Endothelial cell of umbilical vein (primary cell): ENCODE results near the gene IL24. TPM values are rescaled to one million over a fixed set of nuclear protein-coding genes. Genes with fewer than 3 reads are reported as not detected.

Source experiments
- BruUV-seq: library from RNA; stranded (reverse); fragments of 400-500 nt; replicated peaks from 2 replicates; lab custom pipeline; 2021; lab: Mats Ljungman, UMichigan
- CTCF ChIA-PET: fragments of 300-600, 350-600 bp; sonication (Branson Sonifier 250); formaldehyde crosslinking; loops from one replicate; lab custom pipeline; 2021; ENCODE audit warnings: antibody characterized with exemption, inconsistent platforms; lab: Charles Lee
- POLR2A ChIA-PET: fragments of 300-600, 350-600 bp; sonication (Branson Sonifier 250); formaldehyde crosslinking; loops from one replicate; lab custom pipeline; 2021; ENCODE audit warnings: antibody characterized with exemption, inconsistent platforms; lab: Charles Lee
- DNase-seq: peaks from one replicate; pipeline ENCODE4 v3.0.0-alpha.2; 2011; ENCODE audit warnings: low read depth, low spot score
- FAIRE-seq: peaks from 2 replicates; lab custom pipeline; 2011; peaks lifted over from hg19 to GRCh38; lab: Jason Lieb, UNC
- H2AFZ ChIP-seq: 2 replicates; pipeline ENCODE4 v1.6.0; 2012; ENCODE audit warnings: low read depth, low read length, control low read depth, inconsistent platforms
- H3K27ac ChIP-seq: 2 replicates; pipeline ENCODE4 v1.5.1; 2011; ENCODE audit warnings: low read depth, mild to moderate bottlenecking, control low read depth, low read length, moderate library complexity; ENCODE audit not compliant: insufficient read depth
- H3K27me3 ChIP-seq, 2 experiments: 2 replicates each; pipeline versions ENCODE4 v1.6.0 to v1.6.1; 2011; ENCODE audit warnings: low read length in 2 of 2, mixed read lengths in 1 of 2; ENCODE audit not compliant: control insufficient read depth in 2 of 2, insufficient read depth in 2 of 2
- H3K36me3 ChIP-seq, 2 experiments: 2 replicates in 1 of 2; 3 replicates in 1 of 2; pipeline ENCODE4 v1.5.1; 2011; ENCODE audit warnings: low read length in 2 of 2, mild to moderate bottlenecking in 1 of 2, moderate library complexity in 1 of 2; ENCODE audit not compliant: control insufficient read depth in 2 of 2, insufficient read depth in 2 of 2; ENCODE audit errors: extremely low read depth in 1 of 2
- H3K4me1 ChIP-seq: 3 replicates; pipeline ENCODE4 v1.5.1; 2011; ENCODE audit warnings: mild to moderate bottlenecking, low read length; ENCODE audit not compliant: control insufficient read depth, insufficient read depth; ENCODE audit errors: extremely low read depth
- H3K4me2 ChIP-seq: 2 replicates; pipeline ENCODE4 v1.6.1; 2011; ENCODE audit warnings: low read length, control low read depth, mixed read lengths; ENCODE audit not compliant: insufficient read depth
- H3K4me3 ChIP-seq, 3 experiments: fragments of 200-600 bp in 1 of 3; sonication (generic), shearing (Covaris generic) in 1 of 3; replicated peaks in 1 of 3; 2 replicates each; pipeline ENCODE4 v1.5.1; 2011 to 2016; ENCODE audit warnings: control low read depth in 3 of 3, low read length in 3 of 3, mild to moderate bottlenecking in 2 of 3, inconsistent platforms in 1 of 3, low read depth in 1 of 3, moderate library complexity in 1 of 3; ENCODE audit not compliant: insufficient read depth in 1 of 3
- H3K79me2 ChIP-seq: 2 replicates; pipeline ENCODE4 v1.6.0; 2012; ENCODE audit warnings: low read length, inconsistent platforms; ENCODE audit not compliant: control insufficient read depth, insufficient read depth
- H3K9ac ChIP-seq: replicated peaks from 2 replicates; pipeline ENCODE3; 2011; ENCODE audit warnings: low read length, control low read depth; ENCODE audit not compliant: insufficient read depth; ENCODE audit errors: extremely low read depth
- H3K9me1 ChIP-seq: replicated peaks from 3 replicates; pipeline ENCODE4 v1.6.0; 2011; ENCODE audit warnings: mild to moderate bottlenecking, low read length; ENCODE audit not compliant: control insufficient read depth, insufficient read depth; ENCODE audit errors: extremely low read depth
- H3K9me3 ChIP-seq: replicated peaks from 2 replicates; pipeline ENCODE4 v1.5.1; 2012; ENCODE audit warnings: low read length, inconsistent platforms; ENCODE audit not compliant: control insufficient read depth, insufficient read depth
- H4K20me1 ChIP-seq: replicated peaks from 2 replicates; pipeline ENCODE3; 2011; ENCODE audit warnings: mild to moderate bottlenecking, low read length; ENCODE audit not compliant: control insufficient read depth, insufficient read depth; ENCODE audit errors: extremely low read depth
- EZH2 ChIP-seq: IDR thresholded peaks from 2 replicates; pipeline ENCODE4 v1.6.1; 2012; ENCODE audit warnings: borderline replicate concordance, low read depth, mild to moderate bottlenecking, moderate library complexity, low read length, inconsistent platforms; ENCODE audit not compliant: severe bottlenecking
- FOS ChIP-seq: IDR thresholded peaks from 2 replicates; pipeline ENCODE4 v1.6.1; 2011; ENCODE audit warnings: mild to moderate bottlenecking, low read length, moderate library complexity, borderline replicate concordance; ENCODE audit not compliant: insufficient read depth
- GATA2 ChIP-seq: IDR thresholded peaks from 2 replicates; pipeline ENCODE4 v1.7.0; 2011; ENCODE audit warnings: low read depth, mild to moderate bottlenecking, moderate library complexity, mixed read lengths, low read length; ENCODE audit not compliant: insufficient read length, insufficient read depth
- JUN ChIP-seq: IDR thresholded peaks from 2 replicates; pipeline ENCODE4 v1.6.1; 2011; ENCODE audit warnings: borderline replicate concordance, low read depth; ENCODE audit not compliant: insufficient read length, insufficient read depth
- POLR2A ChIP-seq: IDR thresholded peaks from 2 replicates; pipeline ENCODE4 v1.6.1; 2012; ENCODE audit warnings: low read depth, mild to moderate bottlenecking, control low read depth, low read length
- POLR2AphosphoS5 ChIP-seq: IDR thresholded peaks from 2 replicates; pipeline ENCODE4 v1.6.1; 2012; ENCODE audit warnings: low read depth, mild to moderate bottlenecking, control low read depth, low read length, moderate library complexity; ENCODE audit not compliant: insufficient read depth
- dilution Hi-C: fragments of 300-500 bp; cut with MboI; formaldehyde crosslinking; loops from one replicate; pipeline ENCODE4 v1.15.0; 2019; ENCODE audit warnings: low sequenced_read_pairs; ENCODE audit not compliant: extremely low pct_ligation_motif_present
- intact Hi-C: fragments of 100-400 bp; cut with micrococcal nuclease; formaldehyde crosslinking; loops from one replicate; pipeline ENCODE4 v1.10.0; 2022
- polyA plus RNA-seq, 4 experiments: library from polyadenylated mRNA; depleted of rRNA in 3 of 4; stranded (reverse) in 3 of 4; unstranded in 1 of 4; fragments of >200 nt; gene quantifications; 2 replicates each; pipeline versions ENCODE4 v1.2.1 to v1.2.3, GENCODE V29; 2011 to 2012; ENCODE audit warnings: missing spikeins in 1 of 4
- total RNA-seq: library from RNA; stranded (reverse); gene quantifications from 2 replicates; pipeline ENCODE4 v1.2.3, GENCODE V29; 2021
- TF ChIP-seq, protein P1 (sequence below): IDR thresholded peaks from 2 replicates; pipeline ENCODE4 v1.6.1; 2011; ENCODE audit not compliant: insufficient read depth, insufficient read length

IL24 gene
- total and polyA plus RNA-seq, 2 donors (not counting 3 experiments of a cell fraction or from before 2014, with no cell fraction given), result not detected

DNA sequence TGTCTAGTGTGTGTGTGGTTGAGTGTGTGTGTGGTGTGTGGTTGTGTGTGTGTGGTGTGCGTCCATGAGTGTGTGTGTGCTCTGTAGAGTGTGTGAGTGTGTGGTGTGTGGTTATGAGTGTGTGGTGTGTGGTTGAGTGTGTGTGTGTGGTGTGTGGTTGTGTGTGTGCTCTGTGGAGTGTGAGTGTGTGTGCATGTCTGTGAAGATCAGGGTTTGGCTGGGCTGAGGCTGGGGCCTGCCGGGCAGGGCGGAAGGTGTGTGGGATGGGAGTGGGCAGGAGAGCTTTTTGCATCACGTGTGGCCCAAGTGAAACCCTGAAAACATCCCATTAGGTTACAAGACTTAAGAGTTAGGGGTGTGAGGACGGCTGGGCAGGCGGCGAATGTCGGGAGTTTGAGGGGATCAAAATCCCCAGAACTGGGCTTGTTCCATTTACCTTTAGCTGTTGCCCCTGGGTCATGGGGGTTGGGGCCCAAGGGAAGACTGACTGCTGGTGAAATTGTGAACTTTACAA is 27.4 kb downstream of the IL24 start:
- Histone ChIP-seq H3K36me3 (no peaks in the 10 kb centered on the region), H3K4me3 (no peak overlapping the region), H3K27me3 (no peaks in the 10 kb centered on the region), H3K9ac (no peak overlapping the region), H4K20me1 (no peaks in the 10 kb centered on the region), H3K9me3 (no peaks in the 10 kb centered on the region), H3K4me1 (no peaks in the 10 kb centered on the region), H3K27ac (no peak overlapping the region), H3K4me2 (no peak overlapping the region), H2AFZ (no peak overlapping the region), H3K9me1 (no peaks in the 10 kb centered on the region), H3K79me2 (no peaks in the 10 kb centered on the region)
- dilution Hi-C loops, result no loop called here
- intact Hi-C loops, result no loop called here
- TF ChIP-seq POLR2A (no peak), POLR2AphosphoS5 (no peak), JUN (no peak), EZH2 (no peak), GATA2 (no peak)
- TF ChIP-seq, protein P1, sequence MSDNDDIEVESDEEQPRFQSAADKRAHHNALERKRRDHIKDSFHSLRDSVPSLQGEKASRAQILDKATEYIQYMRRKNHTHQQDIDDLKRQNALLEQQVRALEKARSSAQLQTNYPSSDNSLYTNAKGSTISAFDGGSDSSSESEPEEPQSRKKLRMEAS, result no peak
- FAIRE-seq (no peak), DNase-seq (no peak)
- ChIA-PET POLR2A (no interaction called here), CTCF (interaction anchor here (1.5 to 2.8 kb wide), 3 partner anchors 9 to 575 kb away, joined by 3 to 12 read pairs (median 4); no protein-coding TSS in a partner anchor)
- no TSS peak for BruUV-seq

DNA sequence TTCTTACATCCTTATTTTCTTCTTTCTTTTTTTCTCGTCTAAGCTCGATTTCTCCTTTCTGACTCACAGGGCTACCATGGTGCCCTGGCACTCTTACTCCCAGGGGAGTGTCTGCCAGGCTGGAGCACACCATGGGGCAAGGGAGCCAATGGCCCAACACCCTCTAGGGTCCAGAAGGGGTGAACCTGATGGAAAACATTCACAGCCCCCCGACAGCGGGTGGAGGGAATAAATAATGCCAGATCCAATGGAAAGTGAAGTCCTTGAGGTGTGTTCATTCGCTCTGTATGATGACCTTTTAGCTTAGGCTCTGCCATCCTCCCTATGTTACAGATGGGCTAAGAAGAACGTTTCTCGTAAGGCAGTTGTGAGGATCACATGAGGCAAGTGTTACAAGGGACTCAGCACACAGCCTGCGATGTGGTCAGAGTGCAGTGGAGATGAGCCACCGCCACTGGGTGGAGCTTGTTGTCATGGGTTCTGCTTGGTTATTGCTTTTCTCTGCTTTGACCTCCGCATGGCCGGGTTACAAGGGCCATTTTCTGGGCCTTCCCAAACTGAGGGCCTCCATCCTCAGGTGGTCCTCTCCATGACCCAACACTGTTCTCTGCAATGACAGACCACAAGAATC is 28.0 kb downstream of the IL24 start:
- H3K4me1 ChIP-seq, result no peaks in the 10 kb centered on the region
- H3K36me3 ChIP-seq, result no peaks in the 10 kb centered on the region
- BruUV-seq, result no TSS peak
- H4K20me1 ChIP-seq, result no peaks in the 10 kb centered on the region
- DNase-seq (no peak), FAIRE-seq (no peak)
- H3K4me3 ChIP-seq, result no peak overlapping the region
- no peak overlapping the region for H3K9ac ChIP-seq
- CTCF ChIA-PET, result interaction anchor here (1.5 to 2.8 kb wide), 3 partner anchors 8 to 574 kb away, joined by 3 to 12 read pairs (median 4); no protein-coding TSS in a partner anchor
- no peaks in the 10 kb centered on the region for H3K9me3 ChIP-seq
- no peak overlapping the region for H3K27ac ChIP-seq
- no peak overlapping the region for H2AFZ ChIP-seq
- POLR2A ChIA-PET, result no interaction called here
- TF ChIP-seq JUN, result no peak
- no peak for TF ChIP-seq EZH2
- TF ChIP-seq GATA2, result no peak
- TF ChIP-seq FOS, result no peak
- TF ChIP-seq POLR2A, result no peak
- no peaks in the 10 kb centered on the region for H3K79me2 ChIP-seq
- intact Hi-C loops (no loop called here), dilution Hi-C loops (no loop called here)
- H3K9me1 ChIP-seq, result no peaks in the 10 kb centered on the region
- no peaks in the 10 kb centered on the region for H3K27me3 ChIP-seq
- H3K4me2 ChIP-seq, result no peak overlapping the region
